Midbrain (tissue), 1 donor: Measurements from ENCODE around the gene TFB2M.

Experiments
- DNase-seq: peaks from one replicate; lab custom pipeline; 2025; lab: John Stamatoyannopoulos, UW

The TFB2M gene

DNA sequence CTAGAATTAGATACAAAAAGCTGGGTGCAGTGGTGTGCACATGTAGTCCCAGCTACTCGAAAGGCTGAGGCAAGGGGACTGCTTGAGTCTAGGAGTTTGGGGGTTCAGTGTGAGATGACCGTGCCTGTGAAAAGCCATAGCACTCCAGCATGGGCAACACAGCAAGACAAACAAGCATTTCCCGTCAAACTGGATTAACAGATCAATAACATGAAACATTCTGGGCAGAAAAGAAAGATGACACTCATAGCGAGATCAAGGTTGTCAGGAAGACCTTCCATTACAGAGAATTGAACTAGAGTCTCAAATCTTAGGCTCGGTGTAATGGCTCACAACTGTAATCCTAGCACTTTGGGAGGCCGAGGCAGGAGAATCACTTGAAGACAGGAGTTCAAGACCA is 14.0 kb downstream of the TFB2M start:
- no peak for DNase-seq

DNA sequence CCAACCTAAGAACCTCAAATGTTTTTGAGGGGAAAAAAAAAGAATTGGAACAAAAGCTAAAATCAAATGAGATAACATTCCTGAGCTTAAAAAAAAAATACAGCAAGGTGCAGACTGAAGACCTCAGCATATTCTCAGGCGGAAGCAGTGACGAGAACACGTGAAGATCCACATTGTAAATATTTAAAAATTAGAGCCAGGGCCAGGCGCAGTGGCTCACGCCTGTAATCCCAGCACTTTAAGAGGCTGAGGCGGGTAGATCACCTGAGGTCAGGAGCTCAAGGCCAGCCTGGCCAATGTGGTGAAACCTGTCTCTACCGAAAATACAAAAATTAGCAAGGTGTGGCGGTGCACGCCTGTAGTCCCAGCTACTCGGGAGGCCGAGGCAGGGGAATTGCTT is 15.7 kb downstream of the TFB2M start:
- no peak for DNase-seq

DNA sequence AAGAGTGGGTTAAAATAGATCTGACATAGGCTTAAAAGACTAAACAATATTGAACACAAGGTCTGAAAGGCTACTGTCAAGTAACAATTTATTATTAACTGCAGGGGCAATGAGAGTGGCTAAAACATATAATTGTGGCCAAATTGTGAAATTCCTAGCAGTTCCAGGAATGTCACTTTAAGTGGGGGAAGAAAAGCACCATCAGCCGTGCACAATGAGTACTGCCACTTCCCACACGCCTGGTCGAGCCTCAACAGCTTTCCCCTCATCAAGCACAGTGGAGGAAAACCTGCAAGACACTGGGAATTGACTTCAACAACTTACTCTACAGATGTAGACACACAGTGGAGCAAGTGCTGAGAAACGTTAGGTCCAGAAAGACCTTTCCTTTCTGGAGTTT is 16.4 kb downstream of the TFB2M start:
- no peak for DNase-seq

DNA sequence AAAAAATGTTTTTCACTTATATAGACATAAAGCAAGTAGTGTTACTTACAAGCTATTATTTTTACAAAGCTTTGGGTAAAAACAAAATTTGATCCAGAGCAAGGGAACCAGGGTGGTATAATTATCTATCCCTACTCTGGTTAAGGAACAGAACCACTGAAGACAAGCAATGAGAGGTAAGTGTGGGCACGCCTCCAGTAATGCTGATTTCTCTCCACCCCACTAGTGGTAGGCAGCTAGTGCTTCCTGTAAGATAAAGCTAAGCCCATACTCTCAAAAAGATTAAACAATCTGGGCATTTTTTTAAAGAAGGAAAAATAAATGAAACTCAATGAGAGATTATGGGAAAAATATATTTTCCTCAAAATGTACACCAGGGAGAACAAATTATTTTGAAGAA is 22.1 kb downstream of the TFB2M start:
- no peak for DNase-seq

DNA sequence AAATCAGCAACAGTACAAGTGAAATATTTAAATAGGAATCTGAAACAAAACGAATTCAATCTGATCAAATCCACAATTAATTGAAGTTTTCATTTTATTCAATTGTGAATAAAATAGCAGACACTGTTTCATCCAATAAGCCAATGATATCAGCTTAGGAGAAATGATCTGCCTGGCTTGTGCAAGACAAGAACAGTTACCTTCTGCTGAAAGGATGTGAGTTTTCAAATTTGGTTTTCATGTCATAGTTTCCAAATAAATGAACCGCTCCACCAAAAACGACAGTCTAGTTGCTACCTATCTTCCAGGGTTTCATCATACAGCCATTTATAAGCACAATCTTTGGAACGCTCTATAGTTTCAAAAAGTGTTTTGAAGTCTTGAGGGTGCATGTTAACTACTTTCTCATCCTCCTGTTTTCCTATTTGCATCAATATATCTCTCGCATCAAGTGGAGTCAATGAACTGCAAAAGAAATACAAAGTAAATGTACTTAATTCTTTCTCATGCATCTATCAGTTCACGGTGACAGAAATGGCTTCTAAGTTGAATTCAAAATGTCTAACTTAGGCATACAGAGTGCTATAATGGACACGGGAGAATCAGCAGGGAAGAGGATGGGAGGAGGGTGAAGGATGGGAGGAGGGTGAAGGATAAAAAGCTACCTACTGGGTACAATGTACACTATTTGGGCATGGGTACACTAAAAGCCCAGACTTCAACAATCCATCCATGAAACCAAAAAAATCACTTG is 25.1 kb downstream of the TFB2M start:
- no peak for DNase-seq

DNA sequence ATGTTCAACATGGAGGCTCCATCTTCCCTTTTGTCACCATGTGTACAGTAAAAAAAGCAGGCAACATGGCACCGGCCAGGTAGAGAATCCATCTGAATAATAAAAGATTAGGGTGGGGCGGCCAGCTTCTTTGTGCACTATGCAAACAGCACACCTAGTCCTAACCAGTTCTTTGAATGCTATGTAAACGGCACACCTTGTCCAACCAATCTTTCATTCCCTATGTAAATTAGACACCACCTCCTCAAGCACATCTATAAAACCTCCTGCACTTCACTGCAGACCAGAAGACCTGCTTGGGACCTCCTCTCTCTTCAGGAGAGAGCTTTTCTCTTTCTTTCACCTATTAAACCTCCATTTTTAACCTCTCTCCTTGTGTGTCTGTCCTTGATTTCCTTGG is 28.2 kb downstream of the TFB2M start:
- no peak for DNase-seq

DNA sequence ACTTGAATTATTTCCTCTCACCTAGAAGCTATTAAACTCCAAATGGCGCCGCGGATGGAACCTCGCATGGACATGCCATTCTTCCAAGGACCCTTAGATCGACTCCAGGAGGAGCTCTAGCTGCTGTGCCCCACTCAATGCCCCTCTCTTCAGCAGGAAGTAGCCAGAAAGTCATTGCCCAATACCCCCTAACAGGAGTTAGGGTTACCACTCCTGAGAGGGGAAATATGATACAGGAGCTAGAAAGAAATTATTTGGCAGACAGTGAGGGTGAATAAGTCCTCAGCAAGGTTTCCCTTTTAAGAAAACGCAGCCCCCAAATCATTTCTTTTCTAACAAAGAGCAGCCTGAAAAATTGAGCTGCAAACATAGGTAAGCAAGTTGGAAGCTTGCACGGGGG is 28.6 kb downstream of the TFB2M start:
- DNase-seq = no peak

DNA sequence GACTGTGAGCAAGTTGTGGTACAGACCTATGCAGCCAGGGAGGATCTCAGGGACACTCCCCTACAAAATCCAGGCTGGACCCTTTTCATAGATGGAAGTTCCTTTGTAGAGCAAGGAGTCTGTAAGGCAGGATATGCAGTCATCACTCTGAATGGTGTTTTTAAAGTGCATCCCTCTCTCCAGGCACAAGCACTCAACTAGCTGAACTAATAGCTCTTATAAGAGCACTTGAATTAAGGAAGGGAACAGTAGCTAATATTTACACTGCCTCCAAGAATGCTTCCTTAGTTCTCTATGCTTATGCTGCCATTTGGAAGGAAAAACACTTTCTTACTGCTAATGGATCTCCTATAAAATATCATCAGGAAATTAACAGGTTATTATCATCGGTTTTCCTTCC is 31.9 kb downstream of the TFB2M start:
- no peak for DNase-seq

DNA sequence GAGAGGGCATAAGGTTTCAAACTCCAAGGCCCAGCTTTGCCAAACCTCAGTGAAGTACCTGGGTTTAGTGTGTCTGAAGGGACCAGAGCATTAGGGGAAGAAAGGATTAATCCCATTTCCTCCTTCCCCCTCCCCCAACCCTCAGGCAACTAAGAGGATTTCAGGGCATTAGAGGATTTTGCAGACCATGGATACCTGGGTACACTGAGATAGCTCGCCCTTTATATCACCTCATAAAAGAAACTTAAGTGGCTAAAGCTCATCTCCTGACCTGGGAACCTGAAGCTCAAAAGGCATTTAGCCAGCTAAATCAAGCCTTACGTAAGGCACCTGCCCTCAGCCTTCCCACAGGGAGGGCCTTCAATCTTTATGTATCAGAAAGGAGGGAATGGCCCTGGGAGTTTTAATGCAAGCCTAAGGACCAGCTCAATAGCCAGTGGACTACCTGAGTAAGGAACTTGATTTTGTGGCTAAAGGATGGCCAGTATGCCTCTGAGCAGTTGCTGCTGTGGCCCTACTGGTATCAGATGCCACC is 32.6 kb downstream of the TFB2M start:
- DNase-seq = no peak

DNA sequence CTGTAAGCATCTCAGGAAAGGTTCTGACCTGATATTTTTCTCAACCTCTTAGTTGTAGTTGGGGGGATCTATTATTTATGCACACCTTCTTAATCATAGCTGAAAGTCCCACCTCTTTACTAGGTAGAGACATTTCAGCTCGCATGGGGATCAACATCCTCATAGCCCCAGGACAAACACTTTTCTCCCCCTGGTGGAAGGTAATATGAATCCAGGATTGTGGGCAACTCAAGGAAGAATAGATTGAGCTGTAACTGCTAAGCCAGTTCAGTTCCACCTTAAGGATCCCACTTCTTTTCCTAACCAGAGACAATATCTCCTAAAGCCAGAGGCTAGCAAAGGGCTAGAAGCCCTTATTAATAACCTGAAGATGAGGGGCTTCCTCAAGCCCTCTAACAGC is 33.5 kb downstream of the TFB2M start:
- DNase-seq = no peak

DNA sequence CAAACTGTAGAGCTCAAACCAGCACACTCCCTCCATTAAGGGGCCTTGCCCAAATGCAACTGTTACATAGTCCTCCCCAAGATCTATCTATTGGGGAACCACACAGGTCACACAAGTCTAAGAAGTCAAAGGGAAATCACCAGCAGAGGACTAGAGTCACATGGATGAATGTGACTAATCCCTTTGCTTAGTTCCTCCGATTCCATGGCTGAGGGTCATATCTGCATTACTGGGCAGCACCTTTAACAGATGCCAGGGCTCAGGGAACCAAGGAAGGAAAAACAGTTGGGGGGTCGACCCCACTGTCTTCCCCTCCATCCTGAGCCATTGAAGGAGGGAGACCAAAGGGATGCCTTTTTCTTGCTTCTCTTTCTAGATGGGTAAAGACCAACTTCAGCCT is 35.6 kb downstream of the TFB2M start:
- DNase-seq = no peak

DNA sequence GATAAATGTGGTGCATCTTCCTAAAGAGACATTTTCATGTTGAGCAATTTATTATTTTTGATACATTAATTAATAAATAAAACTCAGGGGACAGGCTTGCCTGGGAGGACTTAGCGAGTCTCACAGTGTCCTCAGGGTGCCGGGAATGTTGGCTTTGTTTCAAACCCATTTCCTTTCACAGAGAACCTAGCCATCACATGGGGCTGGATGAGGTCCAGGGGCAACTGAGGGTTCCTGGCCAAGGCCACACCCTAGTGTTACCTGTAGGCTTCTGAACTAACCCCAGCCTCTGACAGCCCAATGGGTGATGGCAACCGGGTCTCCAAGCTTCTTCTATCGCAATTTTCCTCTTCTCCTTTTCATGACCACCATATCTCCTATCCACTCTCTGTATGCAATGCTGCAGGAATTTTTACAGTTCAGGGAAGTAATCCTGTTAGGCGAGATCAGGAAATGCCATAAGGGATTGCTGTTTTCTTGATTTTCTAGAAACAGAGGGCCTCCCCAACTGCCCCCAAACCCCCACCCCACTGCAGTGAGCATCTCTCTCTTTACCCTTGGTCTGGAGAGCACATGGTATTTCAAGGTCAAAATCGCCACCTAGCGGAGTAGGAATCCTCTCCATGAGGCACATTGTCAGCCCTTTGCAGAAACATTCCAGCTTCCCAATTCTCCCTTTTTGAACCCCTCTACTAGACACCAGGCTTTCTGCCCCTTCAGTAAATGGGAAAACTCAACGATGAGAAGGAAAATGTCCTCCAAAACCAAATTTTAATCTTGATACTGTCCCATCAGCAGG is 36.9 kb downstream of the TFB2M start:
- no peak for DNase-seq

DNA sequence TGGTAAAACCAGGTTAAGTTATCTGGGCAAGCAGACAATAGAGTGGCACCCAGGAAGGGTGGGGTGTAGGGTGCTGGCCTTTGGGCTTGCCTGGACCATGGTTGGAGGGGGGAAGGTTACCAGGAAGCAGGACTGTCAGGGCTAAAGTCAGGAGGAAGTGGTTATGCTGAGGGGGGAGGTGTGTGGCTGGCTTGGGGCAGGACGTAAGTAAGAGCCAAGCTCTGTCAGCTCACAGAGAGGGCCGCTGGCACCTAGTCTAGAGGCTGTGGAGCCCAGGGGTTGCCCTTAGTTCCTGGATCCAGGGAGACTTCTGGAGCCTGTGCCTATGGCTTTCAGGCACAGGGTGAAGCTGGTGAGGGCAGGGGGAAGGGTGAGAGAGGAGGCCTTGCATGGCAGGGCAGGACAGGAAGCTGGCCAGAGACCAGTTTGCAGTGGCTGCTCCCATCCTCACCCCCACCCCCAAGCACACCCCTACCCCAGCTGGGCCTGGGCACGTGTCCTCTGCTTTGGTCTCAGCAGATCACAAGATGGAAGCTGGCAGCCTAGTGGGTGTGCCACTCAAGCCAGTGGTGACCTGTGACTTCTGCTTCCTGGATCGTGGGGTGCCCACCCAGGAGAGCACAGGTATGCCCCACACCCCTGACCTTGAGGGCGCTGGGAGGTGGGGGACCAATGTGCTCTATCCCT is 38.5 kb downstream of the TFB2M start:
- DNase-seq = no peak

DNA sequence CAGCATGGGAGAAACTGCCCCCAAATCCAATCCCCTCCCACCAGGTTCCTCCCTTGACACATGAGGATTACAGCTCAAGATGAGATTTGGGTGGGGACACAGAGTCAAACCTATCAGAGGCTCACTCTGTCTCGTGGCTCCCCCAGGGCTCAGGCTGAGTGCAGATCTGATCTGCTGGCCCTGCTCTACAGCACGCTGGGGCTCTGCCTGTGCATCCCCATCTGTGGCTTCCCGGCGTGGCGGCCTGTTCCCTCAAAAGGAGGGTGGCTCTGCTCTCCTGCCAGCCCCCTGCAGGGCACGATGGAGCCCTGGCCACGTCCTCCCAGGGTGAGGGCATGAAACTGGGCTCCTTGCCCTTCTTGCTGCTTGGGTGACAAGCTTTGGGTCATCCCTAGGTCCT is 39.1 kb downstream of the TFB2M start:
- DNase-seq = no peak

DNA sequence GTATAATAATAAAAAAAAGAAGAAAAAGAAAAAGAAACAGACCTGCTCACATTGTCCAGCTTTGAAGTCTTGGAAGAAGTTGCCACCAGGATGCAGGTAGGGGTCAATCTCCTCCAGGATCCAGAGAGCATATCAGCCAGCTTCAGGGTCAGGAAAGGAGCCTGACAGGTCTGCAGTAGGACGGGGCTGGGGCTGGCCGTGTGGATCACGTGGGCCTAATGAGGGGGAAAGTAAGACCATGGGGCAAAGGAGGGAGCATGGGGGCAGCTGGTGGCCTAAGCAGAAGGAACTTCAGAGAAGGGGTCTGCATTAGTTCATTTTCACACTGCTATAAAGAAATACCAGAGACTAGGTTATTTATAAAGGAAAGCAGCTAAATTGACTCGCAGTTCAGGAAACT is 39.7 kb downstream of the TFB2M start:
- no peak for DNase-seq

DNA sequence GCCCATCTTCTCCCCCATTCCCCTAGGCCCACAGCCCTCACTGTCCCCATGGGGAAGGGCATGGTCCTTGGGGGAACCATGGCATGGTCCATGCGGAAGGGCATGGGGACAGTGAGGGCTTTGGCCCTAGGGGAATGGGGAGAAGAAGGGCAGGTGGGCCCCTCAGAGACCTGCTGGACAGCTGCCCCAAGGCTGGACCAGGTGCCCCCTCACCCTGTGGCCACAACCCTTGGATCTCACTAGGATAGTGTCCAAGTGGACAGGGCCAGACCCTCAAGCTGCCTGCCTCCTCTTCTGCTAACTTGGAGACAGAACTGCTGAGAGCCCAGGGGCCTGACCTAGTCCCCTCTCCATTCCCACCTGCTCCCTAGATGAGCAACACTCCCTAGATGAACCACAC is 46.5 kb downstream of the TFB2M start:
- DNase-seq = no peak

DNA sequence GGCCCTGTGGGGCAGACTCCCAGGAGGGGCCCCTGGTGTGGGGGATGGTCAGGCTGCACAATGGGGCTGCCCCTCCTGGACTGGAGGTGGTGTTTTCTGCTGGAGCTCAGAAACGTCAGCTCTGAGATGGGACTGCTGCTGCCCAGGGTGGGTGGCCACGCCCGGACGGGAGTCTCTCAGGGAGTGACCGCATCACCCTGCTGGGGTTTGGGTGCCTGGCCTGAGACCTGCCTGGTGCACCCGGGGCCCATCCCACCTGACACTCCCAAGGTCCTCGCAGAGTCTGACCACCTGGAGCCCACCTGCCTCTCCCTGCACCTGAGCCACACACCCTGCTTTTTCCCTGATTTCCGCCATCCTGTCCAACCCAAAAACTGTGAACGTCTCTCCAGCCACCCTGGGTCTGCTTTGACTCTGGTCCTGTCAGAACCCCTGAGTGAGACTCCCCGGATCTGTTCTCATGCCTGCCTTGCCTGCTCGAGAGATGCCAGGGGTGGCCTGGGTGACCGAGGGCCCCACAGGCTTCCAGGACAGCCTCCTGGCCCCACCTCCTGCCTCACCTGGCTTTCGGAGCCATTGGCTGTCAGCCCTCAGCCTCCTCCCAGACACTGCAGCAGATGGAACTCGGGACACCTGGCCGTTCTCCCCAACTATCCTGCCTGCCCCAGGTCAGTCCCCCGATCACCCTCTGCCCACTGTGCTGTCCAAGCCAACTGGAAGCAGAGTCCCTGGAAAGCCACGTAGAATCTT is 47.4 kb downstream of the TFB2M start:
- no peak for DNase-seq

DNA sequence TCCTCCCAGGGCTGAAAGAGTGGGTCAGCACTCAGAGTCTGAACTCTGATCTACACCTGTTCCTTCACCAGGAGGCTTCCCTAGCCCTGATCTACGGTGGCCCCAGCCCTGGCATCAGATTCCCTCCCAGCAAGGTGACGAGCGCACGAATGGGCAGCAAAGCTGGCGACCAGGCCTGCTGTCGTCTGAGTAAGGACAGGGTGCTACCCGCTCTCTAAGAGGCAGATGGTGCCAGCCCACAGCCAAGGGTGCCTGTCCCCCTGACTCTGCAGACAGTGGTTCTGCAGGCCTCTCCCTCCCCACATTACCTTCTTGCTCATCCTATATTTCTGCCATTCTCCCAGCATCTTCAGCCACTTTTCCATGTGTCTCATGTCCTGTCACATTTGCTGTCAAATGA is 48.7 kb downstream of the TFB2M start:
- no peak for DNase-seq

DNA sequence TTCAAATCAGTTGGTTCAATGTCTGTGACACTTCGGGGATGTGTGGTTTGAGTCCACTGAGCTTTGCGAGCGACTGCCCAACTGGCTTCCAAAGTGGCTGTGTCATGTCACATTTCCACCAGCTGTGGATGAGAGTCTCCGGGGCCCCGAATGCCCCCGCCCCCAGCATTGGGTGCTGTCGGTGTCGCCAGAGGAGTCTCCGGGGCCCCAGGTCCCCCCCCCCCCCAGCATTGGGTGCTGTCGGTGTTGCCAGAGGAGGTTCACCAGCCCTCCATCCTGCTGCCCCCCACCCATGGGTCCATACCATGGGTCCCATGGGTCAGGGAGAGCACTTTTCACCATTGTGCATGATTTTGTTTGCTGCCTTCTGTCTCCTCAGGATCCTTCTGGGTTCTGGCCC is 49.9 kb downstream of the TFB2M start:
- DNase-seq = no peak

DNA sequence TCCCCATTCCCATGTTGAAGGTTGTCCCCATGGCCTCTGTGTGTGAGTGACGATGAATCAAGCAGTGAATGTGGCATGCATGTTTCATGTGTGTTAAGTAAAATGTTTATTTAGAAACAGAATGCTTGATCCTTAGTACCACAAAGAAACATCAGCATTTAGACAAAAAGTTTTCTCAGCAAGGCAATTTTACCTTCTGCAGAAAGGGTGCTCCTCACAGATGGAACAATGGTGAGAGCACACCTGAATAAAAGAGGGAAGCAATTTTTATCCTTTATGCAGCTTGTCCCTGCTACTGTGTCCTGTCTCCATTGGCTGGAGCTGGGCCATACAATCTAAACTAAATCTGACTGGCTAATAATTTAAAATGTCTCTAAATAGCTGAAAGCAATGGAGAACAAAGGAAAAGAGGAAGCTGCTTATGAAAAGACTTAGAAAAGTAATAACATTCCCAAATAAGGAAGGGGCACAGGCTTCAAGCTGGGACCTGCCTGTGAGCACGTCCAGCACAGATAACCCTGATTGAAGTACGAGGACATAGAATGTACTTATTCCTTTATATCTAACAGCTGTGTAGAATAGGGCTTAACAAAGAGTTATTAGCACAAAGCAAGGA is 50.6 kb downstream of the TFB2M start:
- DNase-seq = no peak

DNA sequence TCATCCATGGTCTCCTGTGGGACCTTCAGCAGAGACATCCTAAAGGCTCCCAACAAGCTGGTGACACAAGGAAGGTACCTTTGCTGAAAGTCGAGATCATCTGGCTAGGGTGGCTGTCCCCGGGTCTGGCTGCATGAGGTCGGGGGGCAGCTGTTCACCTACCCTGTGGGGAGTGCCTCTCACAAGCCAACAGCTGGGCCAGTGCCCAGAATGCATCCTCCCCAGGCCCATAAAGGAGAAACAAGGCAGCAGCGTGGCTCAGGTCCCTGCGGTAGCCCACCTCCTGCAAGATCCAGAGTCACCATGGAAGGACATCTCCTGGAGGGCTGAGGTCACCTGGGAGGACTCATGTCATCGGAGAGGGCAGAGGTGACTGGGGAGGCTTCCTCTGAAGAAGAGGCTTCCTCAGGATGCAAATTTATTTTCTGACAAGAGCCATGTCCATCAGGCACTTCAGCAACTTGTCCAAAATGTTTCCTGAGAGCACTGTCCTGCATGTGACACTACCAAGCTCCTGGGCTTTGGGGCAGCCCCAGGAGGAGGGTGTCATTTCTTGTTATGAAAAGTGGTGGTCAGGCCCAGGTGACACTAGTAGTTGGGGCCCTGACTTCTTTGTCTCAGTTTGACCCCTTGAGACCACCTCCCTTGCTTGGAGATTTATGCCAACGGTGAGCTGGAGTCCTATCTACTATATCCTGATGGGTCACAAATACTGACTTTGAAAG is 52.3 kb downstream of the TFB2M start:
- no peak for DNase-seq
